Neural progenitor cell (in vitro differentiated cells): ENCODE measurements around the gene HK2.

Experiments used
- CTCF ChIP-seq: fragments of 200-600 bp; sonication (generic); IDR thresholded peaks from 2 replicates; pipeline ENCODE4 v1.5.1; 2017; ENCODE audit warnings: antibody characterized with exemption, mild to moderate bottlenecking
- EZH2 ChIP-seq: fragments of 200-600 bp; sonication (generic); IDR thresholded peaks from 2 replicates; pipeline ENCODE4 v1.6.1; 2017; ENCODE audit warnings: antibody characterized with exemption, mild to moderate bottlenecking, moderate library complexity
- EZH2phosphoT487 ChIP-seq: fragments of 200-600 bp; sonication (generic); IDR thresholded peaks from 2 replicates; pipeline ENCODE4 v1.6.1; 2017; ENCODE audit warnings: antibody characterized with exemption

GRCh38 chr2:74858281-74858680 is 24.4 kb downstream of the HK2 start:
- TF ChIP-seq CTCF (no peak), EZH2 (no peak), EZH2phosphoT487 (no peak)
